ENCODE data around the gene CRB1. TPM values are rescaled to one million over a fixed set of nuclear protein-coding genes. Genes with fewer than 3 reads are reported as not detected.

Gene CRB1
- total RNA-seq, 2 experiments from 2014 or later: 0.09 TPM; not detected in 1

Other genes starting within 250 kb of the CRB1 start
- not detected for gene F13B, start 201.0 kb upstream of the CRB1 start, total RNA-seq
- 10 to 100 TPM; 55.9 to 57.2 TPM for gene ASPM, start 121.6 kb upstream of the CRB1 start, total RNA-seq
- 1 to 10 TPM; 7.4 to 8.8 TPM for gene ZBTB41, start 67.0 kb upstream of the CRB1 start, total RNA-seq